GM20000 (cell line): ENCODE results near the gene MMP2.

Experiments used
- DNase-seq: peaks from one replicate; pipeline ENCODE4 v3.0.0; 2012; ENCODE audit warnings: low spot score
- CTCF ChIP-seq: IDR thresholded peaks from 2 replicates; pipeline ENCODE4 v1.5.1; 2012; ENCODE audit warnings: mild to moderate bottlenecking, control low read depth; ENCODE audit errors: extremely low read depth, missing control alignments

MMP2 gene

GRCh38 chr16:55506708-55507107 is 27.7 kb downstream of the MMP2 start:
- DNase-seq: no peak

GRCh38 chr16:55508271-55508921 is 29.4 kb downstream of the MMP2 start:
- DNase-seq: no peak
- no peak for TF ChIP-seq CTCF

More at GRCh38 chr16:55506708-55507107, 27.7 kb downstream of the MMP2 start:
- TF ChIP-seq CTCF: no peak

- no peak for TF ChIP-seq CTCF
- no peak for DNase-seq
Measured at GRCh38 chr16:55508941-55509931, 30.2 kb downstream of the MMP2 start, which contains the start of gene LPCAT2. TSS of gene LPCAT2 (plus strand) at chr16:55509072. CDS start at chr16:55509182, 110 bp downstream.

GRCh38 chr16:55510185-55510805 is 31.3 kb downstream of the MMP2 start:
- TF ChIP-seq CTCF: no peak
- DNase-seq: no peak

GRCh38 chr16:55512941-55513340 is 33.9 kb downstream of the MMP2 start:
- DNase-seq: no peak
- no peak for TF ChIP-seq CTCF

- no peak for DNase-seq
- TF ChIP-seq CTCF: no peak
Measured at GRCh38 chr16:55513616-55514015, 34.6 kb downstream of the MMP2 start.

- TF ChIP-seq CTCF: no peak
- DNase-seq: no peak
Measured at GRCh38 chr16:55515111-55515510, 36.1 kb downstream of the MMP2 start.
